K562 (cell line): ENCODE measurements around the gene PPARG. TPM values are rescaled to one million over a fixed set of nuclear protein-coding genes. Genes with fewer than 3 reads are reported as not detected.

Source experiments
- ATAC-seq: fragments of 200-7000 bp; cut with Tn5 transposase; 3 replicates; pipeline ENCODE4 v1.9.1; 2020; ENCODE audit warnings: moderate library complexity
- BruUV-seq: library from RNA; stranded (reverse); fragments of 400-500 nt; replicated peaks from 2 replicates; lab custom pipeline; 2021; lab: Mats Ljungman, UMichigan
- CTCF ChIA-PET: fragments of 300-600 bp; formaldehyde crosslinking; extraction: SDS; loops from one replicate; lab custom pipeline; 2021; ENCODE audit warnings: low intra/inter-chr PET ratio; lab: Yijun Ruan, JAX
- POLR2A ChIA-PET: fragments of 300-600, 350-650 bp; sonication (Branson Sonifier 250); formaldehyde crosslinking; extraction: SDS; loops from one replicate; lab custom pipeline; 2021; ENCODE audit warnings: antibody characterized with exemption, inconsistent platforms; lab: Yijun Ruan, JAX
- DNase-seq, 4 experiments: peaks; one replicate each; pipeline versions ENCODE4 v3.0.0 to v3.0.0-alpha.2; 2011 to 2018; ENCODE audit warnings: low spot score in 3 of 4, mixed read lengths in 3 of 4; ENCODE audit errors: extremely low read depth in 1 of 4
- FAIRE-seq: peaks from 2 replicates; lab custom pipeline; 2011; peaks lifted over from hg19 to GRCh38; lab: Jason Lieb, UNC
- H2AFZ ChIP-seq: 2 replicates; pipeline ENCODE4 v1.6.0; 2011; ENCODE audit warnings: low read depth, low read length, control low read depth, inconsistent platforms
- H3K27ac ChIP-seq: fragments of 200-600 bp; 3 replicates; pipeline ENCODE4 v1.8.0; 2011; ENCODE audit warnings: low read depth, mild to moderate bottlenecking, control low read depth, inconsistent platforms, low read length, moderate library complexity, mixed read lengths; ENCODE audit errors: extremely low read depth
- H3K27me3 ChIP-seq, 2 experiments: fragments of 300-600 bp in 1 of 2; 2 replicates in 1 of 2; 3 replicates in 1 of 2; pipeline versions ENCODE4 v1.6.0 to v1.8.0; 2011; ENCODE audit warnings: inconsistent platforms in 2 of 2, low read length in 2 of 2, mild to moderate bottlenecking in 1 of 2, mixed read lengths in 1 of 2, moderate library complexity in 1 of 2; ENCODE audit not compliant: control insufficient read depth in 2 of 2, insufficient read depth in 2 of 2
- H3K36me3 ChIP-seq: fragments of 300-600 bp; 3 replicates; pipeline ENCODE4 v1.8.0; 2011; ENCODE audit warnings: mild to moderate bottlenecking, low read length, inconsistent platforms; ENCODE audit not compliant: control insufficient read depth, insufficient read depth
- H3K4me1 ChIP-seq, 2 experiments: fragments of 200-600 bp in 1 of 2; replicated peaks in 1 of 2; 2 replicates in 1 of 2; 3 replicates in 1 of 2; pipeline versions ENCODE4 v1.5.1 to v1.8.0; 2011; ENCODE audit warnings: inconsistent platforms in 2 of 2, low read length in 2 of 2, mild to moderate bottlenecking in 1 of 2, mixed read lengths in 1 of 2, moderate library complexity in 1 of 2; ENCODE audit not compliant: control insufficient read depth in 2 of 2, insufficient read depth in 2 of 2
- H3K4me2 ChIP-seq: 2 replicates; pipeline ENCODE4 v1.6.1; 2011; ENCODE audit warnings: low read length, control low read depth, inconsistent platforms, mixed read lengths; ENCODE audit not compliant: insufficient read depth
- H3K4me3 ChIP-seq: fragments of 200-600 bp; sonication (generic), shearing (Covaris generic); 2 replicates; pipeline ENCODE4 v1.5.1; 2016; ENCODE audit warnings: control low read depth, inconsistent platforms
- H3K79me2 ChIP-seq: fragments of 200-600 bp; 3 replicates; pipeline ENCODE4 v1.8.0; 2011; ENCODE audit warnings: low read length, inconsistent platforms; ENCODE audit not compliant: control insufficient read depth, insufficient read depth
- H3K9ac ChIP-seq, 2 experiments: 2 replicates each; pipeline versions ENCODE4 v1.6.0 to v1.6.1; 2011; ENCODE audit warnings: low read depth in 2 of 2, low read length in 2 of 2, control low read depth in 1 of 2, inconsistent platforms in 1 of 2, mild to moderate bottlenecking in 1 of 2, mixed read lengths in 1 of 2; ENCODE audit not compliant: insufficient read depth in 1 of 2
- H3K9me1 ChIP-seq: one replicate; pipeline ENCODE4 v1.6.0; 2011; ENCODE audit warnings: inconsistent platforms, mild to moderate bottlenecking, low read length, moderate library complexity; ENCODE audit not compliant: control insufficient read depth, insufficient read depth
- H3K9me3 ChIP-seq: replicated peaks from 2 replicates; pipeline ENCODE4 v1.5.1; 2011; ENCODE audit warnings: low read depth, low read length, inconsistent platforms; ENCODE audit not compliant: control insufficient read depth, insufficient read depth
- H4K20me1 ChIP-seq: replicated peaks from 2 replicates; pipeline ENCODE4 v1.6.1; 2011; ENCODE audit warnings: low read length, inconsistent platforms, mixed read lengths; ENCODE audit not compliant: control insufficient read depth, insufficient read depth
- ARHGAP35 ChIP-seq: fragments of 450-650 bp; IDR thresholded peaks from 2 replicates; pipeline ENCODE4 v1.6.1; 2018; ENCODE audit not compliant: partially characterized antibody
- CBFA2T3 ChIP-seq: fragments of 450-650 bp; IDR thresholded peaks from 2 replicates; pipeline ENCODE4 v1.6.1; 2017
- CREBBP ChIP-seq: IDR thresholded peaks from one replicate; pipeline ENCODE4 v1.6.1; 2012; ENCODE audit warnings: low read depth, mild to moderate bottlenecking, control low read depth, inconsistent platforms, low read length
- ETV1 ChIP-seq: fragments of 450-650 bp; conservative IDR thresholded peaks from 2 replicates; pipeline ENCODE4 v1.6.1; 2016; ENCODE audit warnings: missing genetic modification characterization, control low read depth, low read depth, missing compliant biosample characterization
- KDM4B ChIP-seq, 2 experiments: fragments of 450-650 bp in 1 of 2; sonication (generic) in 1 of 2; IDR thresholded peaks; 2 replicates each; pipeline ENCODE4 v1.6.1; 2016 to 2017; ENCODE audit warnings: borderline replicate concordance in 2 of 2, antibody characterized with exemption in 1 of 2, low read depth in 1 of 2, mild to moderate bottlenecking in 1 of 2
- KLF10 ChIP-seq: fragments of 250-450 bp; sonication (Bioruptor Pico); IDR thresholded peaks from 2 replicates; pipeline ENCODE4 v1.6.1; 2021; ENCODE audit warnings: matching md5 sums
- MAFF ChIP-seq: IDR thresholded peaks from 2 replicates; pipeline ENCODE4 v1.6.1; 2012; ENCODE audit warnings: low read length, improper control_type of control experiment
- MAFK ChIP-seq: IDR thresholded peaks from 2 replicates; pipeline ENCODE4 v1.6.1; 2011; ENCODE audit warnings: low read length, improper control_type of control experiment
- SMC3 ChIP-seq: conservative IDR thresholded peaks from 2 replicates; pipeline ENCODE4 v1.6.1; 2011; ENCODE audit warnings: low read depth, low read length, improper control_type of control experiment; ENCODE audit not compliant: insufficient read depth
- TAF15 ChIP-seq: fragments of 200-400 bp; formaldehyde crosslinking; IDR thresholded peaks from 2 replicates; pipeline ENCODE4 v1.6.1; 2017; ENCODE audit warnings: mild to moderate bottlenecking, low read depth, low read length, moderate library complexity
- ZFP1 ChIP-seq: fragments of 450-650 bp; formaldehyde crosslinking; IDR thresholded peaks from 2 replicates; pipeline ENCODE4 v1.4.0; 2020; ENCODE audit warnings: mild to moderate bottlenecking, mixed read lengths
- ZNF316 ChIP-seq: fragments of 450-650 bp; IDR thresholded peaks from 2 replicates; pipeline ENCODE4 v1.6.1; 2016
- ZNF431 ChIP-seq: sonication (generic); formaldehyde crosslinking; IDR thresholded peaks from 2 replicates; pipeline ENCODE4 v1.8.0; 2022; ENCODE audit warnings: mild to moderate bottlenecking, missing genetic modification reagents
- ZNF707 ChIP-seq: fragments of 250-450 bp; sonication (Bioruptor Pico); conservative IDR thresholded peaks from 2 replicates; pipeline ENCODE4 v1.8.0; 2022; ENCODE audit warnings: inconsistent platforms, mild to moderate bottlenecking, moderate library complexity
- WGBS: fragments of 100-300 bp; shearing (Covaris generic); methylation state at CpG from one replicate; pipeline ENCODE4 v1.1.6; 2016; ENCODE audit warnings: low coverage, mixed read lengths; ENCODE audit not compliant: insufficient coverage; ENCODE audit errors: missing lambda C conversion rate; 5-methylcytosine and 5-hydroxymethylcytosine counted together
- in situ Hi-C: fragments of 300-500 bp; cut with MboI; formaldehyde crosslinking; loops from 4 replicates; pipeline ENCODE4 v1.15.0; 2018; ENCODE audit warnings: inconsistent platforms, mixed read lengths
- intact Hi-C: fragments of 100-400 bp; cut with micrococcal nuclease; formaldehyde crosslinking; loops from 2 replicates; pipeline ENCODE4 v1.14.2; 2022
- polyA plus RNA-seq, 8 experiments: library from polyadenylated mRNA; depleted of rRNA in 4 of 8; stranded (reverse) in 5 of 8; unstranded in 3 of 8; fragments of >200 nt; fragmentation: Nextera tagmentation in 2 of 8; fragmentation: Illumina TruSeq in 1 of 8; extraction: Ambion mirVana in 2 of 8; extraction: Trizol in 1 of 8; gene quantifications; 2 replicates each; pipeline versions ENCODE4 v1.2.1 to v1.2.3, GENCODE V29; 2011 to 2014; ENCODE audit warnings: inconsistent platforms in 1 of 8, missing spikeins in 1 of 8
- total RNA-seq, 7 experiments: library from RNA; depleted of rRNA in 6 of 7; stranded (reverse); fragments of >200 nt in 6 of 7; fragmentation: Illumina TruSeq in 2 of 7; extraction: Trizol in 2 of 7; gene quantifications; 2 replicates each; pipeline versions ENCODE4 v1.2.1 to v1.2.3, GENCODE V29; 2011 to 2021; ENCODE audit warnings: low replicate concordance in 1 of 7
- TF ChIP-seq, protein P1 (sequence below): fragments of 200-800 bp; sonication (Bioruptor generic); IDR thresholded peaks from 2 replicates; pipeline ENCODE4 v1.6.1; 2016; ENCODE audit warnings: missing genetic modification characterization, missing compliant biosample characterization
- TF ChIP-seq, protein P2 (sequence below): sonication (generic); formaldehyde crosslinking; IDR thresholded peaks from 2 replicates; pipeline ENCODE4 v1.8.0; 2022; ENCODE audit warnings: missing genetic modification reagents, mild to moderate bottlenecking, borderline replicate concordance

PPARG gene
- total and polyA plus RNA-seq, 9 of the 15 experiments (the other 6 are each of a cell fraction or from before 2014, with no cell fraction given): not detected

- no peak overlapping the region for H3K9ac ChIP-seq
- FAIRE-seq (peak; percentile 64), DNase-seq (no peak), ATAC-seq (peak; percentile 31; the same call in 2 of the 3 replicates)
- ChIA-PET CTCF (no interaction called here), POLR2A (interaction anchor here (0.5 kb wide), 2 partner anchors 13 to 88 kb away, joined by 3 to 4 read pairs; no protein-coding TSS in a partner anchor)
- peaks cover 26 to 40% of the 10 kb centered on the region in 2 experiments; a peak in 4 of 5 replicates for H3K27me3 ChIP-seq
- no peak overlapping the region for H3K4me3 ChIP-seq
- BruUV-seq: no TSS peak
- H3K9me1 ChIP-seq: no peaks in the 10 kb centered on the region
- in situ Hi-C loops: no loop called here
- no peaks in the 10 kb centered on the region for H4K20me1 ChIP-seq
- H3K36me3 ChIP-seq: no peaks in the 10 kb centered on the region
- H3K4me1 ChIP-seq: no peaks in the 10 kb centered on the region
- H3K27ac ChIP-seq: no peak overlapping the region
- H3K4me2 ChIP-seq: no peak overlapping the region
- WGBS: 0% methylated on average over 6 of the region's 6 CpGs
- intact Hi-C loops: no loop called here
- H3K79me2 ChIP-seq: no peaks in the 10 kb centered on the region
- no peak overlapping the region for H2AFZ ChIP-seq
- H3K9me3 ChIP-seq: no peaks in the 10 kb centered on the region
- TF ChIP-seq SMC3: no peak
- no peak for TF ChIP-seq CBFA2T3
- TF ChIP-seq KDM4B (IDR thresholded peaks at IDR 0.05; ENCODE audit: borderline replicate concordance in 2 of 2, low read depth in 1 of 2): no peak
- TF ChIP-seq MAFK: peak; percentile 36; the same call in 1 of the 2 replicates
- TF ChIP-seq MAFF: peak; percentile 31; the same call in 1 of the 2 replicates
- 0 out of 2 replicates have a peak, but pooled peaks have one; percentile 8 for TF ChIP-seq ZNF316
- TF ChIP-seq, protein P1, sequence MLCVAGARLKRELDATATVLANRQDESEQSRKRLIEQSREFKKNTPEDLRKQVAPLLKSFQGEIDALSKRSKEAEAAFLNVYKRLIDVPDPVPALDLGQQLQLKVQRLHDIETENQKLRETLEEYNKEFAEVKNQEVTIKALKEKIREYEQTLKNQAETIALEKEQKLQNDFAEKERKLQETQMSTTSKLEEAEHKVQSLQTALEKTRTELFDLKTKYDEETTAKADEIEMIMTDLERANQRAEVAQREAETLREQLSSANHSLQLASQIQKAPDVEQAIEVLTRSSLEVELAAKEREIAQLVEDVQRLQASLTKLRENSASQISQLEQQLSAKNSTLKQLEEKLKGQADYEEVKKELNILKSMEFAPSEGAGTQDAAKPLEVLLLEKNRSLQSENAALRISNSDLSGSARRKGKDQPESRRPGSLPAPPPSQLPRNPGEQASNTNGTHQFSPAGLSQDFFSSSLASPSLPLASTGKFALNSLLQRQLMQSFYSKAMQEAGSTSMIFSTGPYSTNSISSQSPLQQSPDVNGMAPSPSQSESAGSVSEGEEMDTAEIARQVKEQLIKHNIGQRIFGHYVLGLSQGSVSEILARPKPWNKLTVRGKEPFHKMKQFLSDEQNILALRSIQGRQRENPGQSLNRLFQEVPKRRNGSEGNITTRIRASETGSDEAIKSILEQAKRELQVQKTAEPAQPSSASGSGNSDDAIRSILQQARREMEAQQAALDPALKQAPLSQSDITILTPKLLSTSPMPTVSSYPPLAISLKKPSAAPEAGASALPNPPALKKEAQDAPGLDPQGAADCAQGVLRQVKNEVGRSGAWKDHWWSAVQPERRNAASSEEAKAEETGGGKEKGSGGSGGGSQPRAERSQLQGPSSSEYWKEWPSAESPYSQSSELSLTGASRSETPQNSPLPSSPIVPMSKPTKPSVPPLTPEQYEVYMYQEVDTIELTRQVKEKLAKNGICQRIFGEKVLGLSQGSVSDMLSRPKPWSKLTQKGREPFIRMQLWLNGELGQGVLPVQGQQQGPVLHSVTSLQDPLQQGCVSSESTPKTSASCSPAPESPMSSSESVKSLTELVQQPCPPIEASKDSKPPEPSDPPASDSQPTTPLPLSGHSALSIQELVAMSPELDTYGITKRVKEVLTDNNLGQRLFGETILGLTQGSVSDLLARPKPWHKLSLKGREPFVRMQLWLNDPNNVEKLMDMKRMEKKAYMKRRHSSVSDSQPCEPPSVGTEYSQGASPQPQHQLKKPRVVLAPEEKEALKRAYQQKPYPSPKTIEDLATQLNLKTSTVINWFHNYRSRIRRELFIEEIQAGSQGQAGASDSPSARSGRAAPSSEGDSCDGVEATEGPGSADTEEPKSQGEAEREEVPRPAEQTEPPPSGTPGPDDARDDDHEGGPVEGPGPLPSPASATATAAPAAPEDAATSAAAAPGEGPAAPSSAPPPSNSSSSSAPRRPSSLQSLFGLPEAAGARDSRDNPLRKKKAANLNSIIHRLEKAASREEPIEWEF: no peak
- TF ChIP-seq TAF15: no peak
- TF ChIP-seq ZNF431 (CRISPR knock-in tag): no peak
- TF ChIP-seq, protein P2, sequence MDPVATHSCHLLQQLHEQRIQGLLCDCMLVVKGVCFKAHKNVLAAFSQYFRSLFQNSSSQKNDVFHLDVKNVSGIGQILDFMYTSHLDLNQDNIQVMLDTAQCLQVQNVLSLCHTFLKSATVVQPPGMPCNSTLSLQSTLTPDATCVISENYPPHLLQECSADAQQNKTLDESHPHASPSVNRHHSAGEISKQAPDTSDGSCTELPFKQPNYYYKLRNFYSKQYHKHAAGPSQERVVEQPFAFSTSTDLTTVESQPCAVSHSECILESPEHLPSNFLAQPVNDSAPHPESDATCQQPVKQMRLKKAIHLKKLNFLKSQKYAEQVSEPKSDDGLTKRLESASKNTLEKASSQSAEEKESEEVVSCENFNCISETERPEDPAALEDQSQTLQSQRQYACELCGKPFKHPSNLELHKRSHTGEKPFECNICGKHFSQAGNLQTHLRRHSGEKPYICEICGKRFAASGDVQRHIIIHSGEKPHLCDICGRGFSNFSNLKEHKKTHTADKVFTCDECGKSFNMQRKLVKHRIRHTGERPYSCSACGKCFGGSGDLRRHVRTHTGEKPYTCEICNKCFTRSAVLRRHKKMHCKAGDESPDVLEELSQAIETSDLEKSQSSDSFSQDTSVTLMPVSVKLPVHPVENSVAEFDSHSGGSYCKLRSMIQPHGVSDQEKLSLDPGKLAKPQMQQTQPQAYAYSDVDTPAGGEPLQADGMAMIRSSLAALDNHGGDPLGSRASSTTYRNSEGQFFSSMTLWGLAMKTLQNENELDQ (CRISPR knock-in tag): no peak
- TF ChIP-seq ETV1 (tag): no peak
- no peak for TF ChIP-seq ZFP1
- TF ChIP-seq KLF10 (CRISPR knock-in tag): no peak
- TF ChIP-seq CREBBP: no peak
- no peak for TF ChIP-seq ZNF707 (CRISPR knock-in tag)
- no peak for TF ChIP-seq ARHGAP35
Observed at GRCh38 chr3:12423918-12424630, 135.2 kb downstream of the PPARG start.
